H9 (cell line): Measurements from ENCODE around the gene BEST3. TPM values are rescaled to one million over a fixed set of nuclear protein-coding genes. Genes with fewer than 3 reads are reported as not detected.

Source experiments
- DNase-seq: peaks from one replicate; pipeline ENCODE4 v3.0.0-alpha.2; 2017
- H2AFZ ChIP-seq: one replicate; pipeline ENCODE4 v1.6.1; 2013; ENCODE audit warnings: mild to moderate bottlenecking, low read length, control low read depth, moderate library complexity
- H2AK5ac ChIP-seq: 2 replicates; pipeline ENCODE4 v1.6.1; 2013; ENCODE audit warnings: low read length, control low read depth, mixed read lengths; ENCODE audit not compliant: insufficient read length
- H2BK120ac ChIP-seq: one replicate; pipeline ENCODE4 v1.6.1; 2013; ENCODE audit warnings: low read depth, mild to moderate bottlenecking, low read length, control low read depth, inconsistent platforms; ENCODE audit not compliant: poor library complexity, severe bottlenecking
- H2BK12ac ChIP-seq: 2 replicates; pipeline ENCODE4 v1.6.1; 2013; ENCODE audit warnings: low read length, control low read depth, mixed read lengths, low read depth; ENCODE audit not compliant: insufficient read length
- H2BK15ac ChIP-seq: 2 replicates; pipeline ENCODE4 v1.6.1; 2013; ENCODE audit warnings: low read depth, low read length, control low read depth
- H2BK20ac ChIP-seq: one replicate; pipeline ENCODE4 v1.6.1; 2013; ENCODE audit warnings: low read depth, mild to moderate bottlenecking, low read length, control low read depth, inconsistent platforms; ENCODE audit not compliant: poor library complexity, severe bottlenecking
- H2BK5ac ChIP-seq: 2 replicates; pipeline ENCODE4 v1.6.1; 2013; ENCODE audit warnings: low read length, control low read depth, mixed read lengths; ENCODE audit not compliant: insufficient read length
- H3K14ac ChIP-seq: 2 replicates; pipeline ENCODE4 v1.6.1; 2013; ENCODE audit warnings: low read length, control low read depth; ENCODE audit not compliant: insufficient read depth
- H3K18ac ChIP-seq: 2 replicates; pipeline ENCODE4 v1.6.1; 2013; ENCODE audit warnings: low read depth, mild to moderate bottlenecking, mixed read lengths, low read length, control low read depth; ENCODE audit not compliant: insufficient read length
- H3K23ac ChIP-seq: 2 replicates; pipeline ENCODE4 v1.6.1; 2013; ENCODE audit warnings: low read length, control low read depth, mixed read lengths, low read depth; ENCODE audit not compliant: insufficient read length
- H3K23me2 ChIP-seq: 2 replicates; pipeline ENCODE4 v1.6.1; 2013; ENCODE audit warnings: low read depth, mild to moderate bottlenecking, mixed read lengths, low read length, control low read depth; ENCODE audit not compliant: insufficient read length, poor library complexity, severe bottlenecking
- H3K27ac ChIP-seq: 2 replicates; pipeline ENCODE4 v1.5.1; 2013; ENCODE audit warnings: low read length, control low read depth, mixed read lengths, low read depth; ENCODE audit not compliant: insufficient read length
- H3K27me3 ChIP-seq: 2 replicates; pipeline ENCODE4 v1.6.1; 2013; ENCODE audit warnings: low read length, control low read depth, inconsistent platforms; ENCODE audit not compliant: insufficient read depth
- H3K4ac ChIP-seq: 2 replicates; pipeline ENCODE4 v1.6.1; 2013; ENCODE audit warnings: low read depth, mild to moderate bottlenecking, control low read depth, inconsistent platforms, low read length, moderate library complexity
- H3K4me1 ChIP-seq: 2 replicates; pipeline ENCODE4 v1.6.1; 2013; ENCODE audit warnings: low read length, control low read depth, inconsistent platforms; ENCODE audit not compliant: insufficient read depth
- H3K4me2 ChIP-seq: 2 replicates; pipeline ENCODE4 v1.6.1; 2013; ENCODE audit warnings: low read length, control low read depth, mixed read lengths; ENCODE audit not compliant: insufficient read length, insufficient read depth
- H3K56ac ChIP-seq: 2 replicates; pipeline ENCODE4 v1.6.1; 2013; ENCODE audit warnings: low read depth, mild to moderate bottlenecking, mixed read lengths, low read length, control low read depth; ENCODE audit not compliant: insufficient read length
- H3K79me1 ChIP-seq: 2 replicates; pipeline ENCODE4 v1.6.1; 2013; ENCODE audit warnings: low read depth, mild to moderate bottlenecking, moderate library complexity, low read length, control low read depth, inconsistent platforms; ENCODE audit not compliant: insufficient read depth, poor library complexity, severe bottlenecking
- H3K79me2 ChIP-seq: 2 replicates; pipeline ENCODE4 v1.6.1; 2013; ENCODE audit warnings: low read length, control low read depth, inconsistent platforms; ENCODE audit not compliant: insufficient read depth
- H3K9ac ChIP-seq: 2 replicates; pipeline ENCODE4 v1.6.1; 2013; ENCODE audit warnings: low read length, control low read depth, mixed read lengths; ENCODE audit not compliant: insufficient read length; ENCODE audit errors: extremely low read depth
- H3K9me3 ChIP-seq: one replicate; pipeline ENCODE4 v1.6.1; 2013; ENCODE audit warnings: low read depth, low read length, inconsistent platforms; ENCODE audit not compliant: control insufficient read depth
- H3T11ph ChIP-seq: one replicate; pipeline ENCODE4 v1.6.1; 2013; ENCODE audit warnings: mild to moderate bottlenecking, low read length, control low read depth, inconsistent platforms
- H4K20me1 ChIP-seq: one replicate; pipeline ENCODE4 v1.6.1; 2013; ENCODE audit not compliant: control insufficient read depth, insufficient read length, insufficient read depth
- H4K5ac ChIP-seq: 2 replicates; pipeline ENCODE4 v1.6.1; 2013; ENCODE audit warnings: low read depth, mild to moderate bottlenecking, mixed read lengths, low read length, control low read depth; ENCODE audit not compliant: insufficient read length
- H4K8ac ChIP-seq: replicated peaks from 2 replicates; pipeline ENCODE4 v1.6.1; 2013; ENCODE audit warnings: low read length, control low read depth, mixed read lengths, low read depth; ENCODE audit not compliant: insufficient read length
- H4K91ac ChIP-seq: 2 replicates; pipeline ENCODE4 v1.6.1; 2013; ENCODE audit warnings: low read depth, mild to moderate bottlenecking, moderate library complexity, mixed read lengths, low read length, control low read depth; ENCODE audit not compliant: insufficient read length
- H3K27ac Mint-ChIP-seq, 3 experiments: 2 replicates in 2 of 3; 3 replicates in 1 of 3; pipeline ENCODE4 v1.8.0; 2020 to 2021; ENCODE audit warnings: mixed read lengths in 3 of 3, mild to moderate bottlenecking in 1 of 3, moderate library complexity in 1 of 3
- H3K27me3 Mint-ChIP-seq: 2 replicates; pipeline ENCODE4 v1.8.0; 2021; ENCODE audit warnings: low read depth, mild to moderate bottlenecking, moderate library complexity, mixed read lengths
- H3K36me3 Mint-ChIP-seq, 3 experiments: 2 replicates in 2 of 3; 3 replicates in 1 of 3; pipeline ENCODE4 v1.8.0; 2020 to 2021; ENCODE audit warnings: low read depth in 3 of 3, mixed read lengths in 3 of 3; ENCODE audit not compliant: insufficient read depth in 1 of 3
- H3K4me1 Mint-ChIP-seq, 2 experiments: 2 replicates each; pipeline ENCODE4 v1.8.0; 2020; ENCODE audit warnings: mixed read lengths in 2 of 2
- H3K4me3 Mint-ChIP-seq, 2 experiments: 2 replicates in 1 of 2; 3 replicates in 1 of 2; pipeline ENCODE4 v1.8.0; 2020 to 2021; ENCODE audit warnings: mild to moderate bottlenecking in 2 of 2, mixed read lengths in 2 of 2, moderate library complexity in 1 of 2
- H3K9me3 Mint-ChIP-seq, 2 experiments: 2 replicates in 1 of 2; 3 replicates in 1 of 2; pipeline ENCODE4 v1.8.0; 2020; ENCODE audit warnings: mild to moderate bottlenecking in 2 of 2, mixed read lengths in 2 of 2, moderate library complexity in 1 of 2
- WGBS: extraction: QIAGEN DNeasy Blood & Tissue Kit; methylation state at CpG from one replicate; pipeline ENCODE4 v1.1.7; 2013; ENCODE audit warnings: missing lambda C conversion rate, low lambda C conversion rate, mixed read lengths; ENCODE audit not compliant: insufficient read length; ENCODE audit errors: extremely low coverage; 5-methylcytosine and 5-hydroxymethylcytosine counted together
- total RNA-seq: library from RNA; stranded (reverse); gene quantifications from 2 replicates; pipeline ENCODE4 v1.2.1, GENCODE V29; 2021
- TF ChIP-seq, protein P1 (sequence below): fragments of 200-600 bp; sonication (generic); conservative IDR thresholded peaks from 3 replicates; pipeline ENCODE4 v1.8.0; 2021; ENCODE audit warnings: antibody characterized with exemption, mild to moderate bottlenecking

The BEST3 gene
- total RNA-seq, 1 experiment from 2014 or later: 0.42 TPM

DNA sequence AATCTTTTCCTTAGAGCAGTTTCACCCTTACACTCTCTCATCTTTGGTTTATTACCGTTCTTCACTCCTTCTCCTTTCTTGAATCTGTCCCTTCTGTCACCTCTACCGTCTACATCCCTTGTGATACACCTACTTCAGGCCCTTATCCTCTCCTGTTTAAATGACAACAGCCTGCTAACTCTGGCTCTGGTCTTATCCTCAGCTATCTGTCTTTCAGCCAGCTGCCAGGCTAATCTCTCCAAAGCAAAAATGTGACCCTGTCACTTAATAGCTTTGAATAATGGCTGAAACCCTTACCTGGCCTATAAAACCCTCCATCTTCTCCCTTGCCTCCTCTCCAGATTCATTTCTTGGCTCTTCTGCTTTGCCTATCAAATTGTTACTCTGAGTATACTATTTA lies 32.3 kb downstream of the BEST3 start:
- H2BK5ac ChIP-seq: no peak overlapping the region
- TF ChIP-seq, protein P1, sequence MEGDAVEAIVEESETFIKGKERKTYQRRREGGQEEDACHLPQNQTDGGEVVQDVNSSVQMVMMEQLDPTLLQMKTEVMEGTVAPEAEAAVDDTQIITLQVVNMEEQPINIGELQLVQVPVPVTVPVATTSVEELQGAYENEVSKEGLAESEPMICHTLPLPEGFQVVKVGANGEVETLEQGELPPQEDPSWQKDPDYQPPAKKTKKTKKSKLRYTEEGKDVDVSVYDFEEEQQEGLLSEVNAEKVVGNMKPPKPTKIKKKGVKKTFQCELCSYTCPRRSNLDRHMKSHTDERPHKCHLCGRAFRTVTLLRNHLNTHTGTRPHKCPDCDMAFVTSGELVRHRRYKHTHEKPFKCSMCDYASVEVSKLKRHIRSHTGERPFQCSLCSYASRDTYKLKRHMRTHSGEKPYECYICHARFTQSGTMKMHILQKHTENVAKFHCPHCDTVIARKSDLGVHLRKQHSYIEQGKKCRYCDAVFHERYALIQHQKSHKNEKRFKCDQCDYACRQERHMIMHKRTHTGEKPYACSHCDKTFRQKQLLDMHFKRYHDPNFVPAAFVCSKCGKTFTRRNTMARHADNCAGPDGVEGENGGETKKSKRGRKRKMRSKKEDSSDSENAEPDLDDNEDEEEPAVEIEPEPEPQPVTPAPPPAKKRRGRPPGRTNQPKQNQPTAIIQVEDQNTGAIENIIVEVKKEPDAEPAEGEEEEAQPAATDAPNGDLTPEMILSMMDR: no peak
- no peaks in the 10 kb centered on the region for H4K20me1 ChIP-seq
- H4K5ac ChIP-seq: no peak overlapping the region
- H3K79me2 ChIP-seq: no peaks in the 10 kb centered on the region
- no peak overlapping the region for H3K18ac ChIP-seq
- H3K56ac ChIP-seq: no peak overlapping the region
- no CpG with 5 or more reads among the region's 2 CpGs for WGBS
- H2BK12ac ChIP-seq: no peak overlapping the region
- H3K23ac ChIP-seq: no peak overlapping the region
- no peak for DNase-seq
- no peak overlapping the region for H3K27ac ChIP-seq
- no peaks in the 10 kb centered on the region for H3K27me3 ChIP-seq
- Mint-ChIP-seq H3K27me3 (no peaks in the 10 kb centered on the region), H3K4me1 (no peaks in the 10 kb centered on the region; a peak in 2 of 4 replicates), H3K4me3 (no peak overlapping the region), H3K36me3 (no peaks in the 10 kb centered on the region), H3K27ac (no peak overlapping the region), H3K9me3 (no peaks in the 10 kb centered on the region)
- no peak overlapping the region for H3K4me2 ChIP-seq
- H3K79me1 ChIP-seq: no peaks in the 10 kb centered on the region
- no peak overlapping the region for H4K8ac ChIP-seq
- no peaks in the 10 kb centered on the region for H3K4me1 ChIP-seq
- no peak overlapping the region for H3K9ac ChIP-seq
- H4K91ac ChIP-seq: no peak overlapping the region
- no peak overlapping the region for H3K4ac ChIP-seq
- H2BK120ac ChIP-seq: no peak overlapping the region
- no peak overlapping the region for H2BK20ac ChIP-seq
- no peaks in the 10 kb centered on the region for H3K23me2 ChIP-seq
- no peaks in the 10 kb centered on the region for H3K9me3 ChIP-seq
- no peak overlapping the region for H3K14ac ChIP-seq
- no peak overlapping the region for H2AK5ac ChIP-seq
- H2BK15ac ChIP-seq: no peak overlapping the region
- H2AFZ ChIP-seq: no peak overlapping the region
- no peak overlapping the region for H3T11ph ChIP-seq
